ENCODE results near the gene NCOR1.

NCOR1 gene

GRCh38 chr17:16104189-16104588 lies 111.1 kb downstream of the NCOR1 start:
- Histone ChIP-seq H2BK12ac (ENCODE audit: low read length) (no peak overlapping the region), H2BK120ac (ENCODE audit: low read depth, low read length) (no peak overlapping the region), H2AFZ (ENCODE audit: low read length) (no peak overlapping the region), H3K4me3 (ENCODE audit: low read length in 2 of 2) (no peak overlapping the region), H3K4ac (ENCODE audit: low read length) (no peak overlapping the region), H2AK5ac (ENCODE audit: low read depth, low read length) (no peak overlapping the region), H3K9me3 (replicated peaks in 1 of 2; ENCODE audit: control insufficient read depth in 2 of 2, insufficient read depth in 1 of 2, low read depth in 1 of 2, low read length in 2 of 2) (peaks cover 0 to 2% of the 10 kb centered on the region in 2 donors), H2BK15ac (ENCODE audit: low read length) (no peak overlapping the region), H3K9ac (ENCODE audit: low read depth, low read length, poor library complexity) (no peak overlapping the region), H2BK5ac (ENCODE audit: low read length) (no peak overlapping the region), H3K14ac (ENCODE audit: low read length) (no peak overlapping the region), H3K27ac (replicated peaks; ENCODE audit: low read length) (no peak overlapping the region), H3K36me3 (replicated peaks in 1 of 2; ENCODE audit: control insufficient read depth in 2 of 2, insufficient read depth in 2 of 2, low read length in 2 of 2) (peaks cover 10 to 97% of the 10 kb centered on the region in 2 donors), H3K4me2 (ENCODE audit: insufficient read depth, low read length, poor library complexity, severe bottlenecking) (no peak overlapping the region), H3K4me1 (ENCODE audit: control insufficient read depth in 2 of 2, insufficient read depth in 1 of 2, low read depth in 1 of 2, low read length in 2 of 2) (no peaks in the 10 kb centered on the region), H4K8ac (ENCODE audit: low read depth, low read length) (no peak overlapping the region), H3K23ac (ENCODE audit: low read depth, low read length, poor library complexity) (no peak overlapping the region), H3K27me3 (ENCODE audit: control insufficient read depth in 3 of 3, insufficient read depth in 3 of 3, low read depth in 1 of 3, low read length in 3 of 3) (no peaks in the 10 kb centered on the region), H3K18ac (ENCODE audit: low read length) (no peak overlapping the region), H3K79me1 (ENCODE audit: low read depth, low read length) (peaks cover 2% of the 10 kb centered on the region), H4K91ac (ENCODE audit: low read depth, low read length, poor library complexity) (no peak overlapping the region)
- no CpG with 5 or more reads among the region's 4 CpGs for WGBS, 2 donors (ENCODE audit: extremely low coverage in 2 of 2, insufficient read length in 2 of 2, insufficient replicate concordance in 1 of 2)
- no peak for DNase-seq (ENCODE audit: low spot score)

GRCh38 chr17:16101440-16101839 lies 113.9 kb downstream of the NCOR1 start:
- H3K14ac ChIP-seq (ENCODE audit: low read length), result no peak overlapping the region
- H3K4me2 ChIP-seq (ENCODE audit: insufficient read depth, low read length, poor library complexity, severe bottlenecking), result no peak overlapping the region
- H2AFZ ChIP-seq (ENCODE audit: low read length), result no peak overlapping the region
- H3K27me3 ChIP-seq (ENCODE audit: control insufficient read depth in 3 of 3, insufficient read depth in 3 of 3, low read depth in 1 of 3, low read length in 3 of 3), result no peaks in the 10 kb centered on the region
- no peaks in the 10 kb centered on the region for H3K4me1 ChIP-seq (ENCODE audit: control insufficient read depth in 2 of 2, insufficient read depth in 1 of 2, low read depth in 1 of 2, low read length in 2 of 2)
- no peak overlapping the region for H3K4ac ChIP-seq (ENCODE audit: low read length)
- no peak overlapping the region for H3K4me3 ChIP-seq (ENCODE audit: low read length in 2 of 2)
- DNase-seq (ENCODE audit: low spot score), result no peak
- no peak overlapping the region for H2BK15ac ChIP-seq (ENCODE audit: low read length)
- H2BK12ac ChIP-seq (ENCODE audit: low read length), result no peak overlapping the region
- no peak overlapping the region for H2AK5ac ChIP-seq (ENCODE audit: low read depth, low read length)
- H3K27ac ChIP-seq (replicated peaks; ENCODE audit: low read length), result no peak overlapping the region
- no peak overlapping the region for H3K9ac ChIP-seq (ENCODE audit: low read depth, low read length, poor library complexity)
- WGBS, 2 donors (ENCODE audit: extremely low coverage in 2 of 2, insufficient read length in 2 of 2, insufficient replicate concordance in 1 of 2), result no CpG with 5 or more reads among the region's 6 CpGs
- no peak overlapping the region for H3K23ac ChIP-seq (ENCODE audit: low read depth, low read length, poor library complexity)
- H3K79me1 ChIP-seq (ENCODE audit: low read depth, low read length), result peaks cover 2% of the 10 kb centered on the region
- H4K8ac ChIP-seq (ENCODE audit: low read depth, low read length), result no peak overlapping the region
- H3K9me3 ChIP-seq (replicated peaks in 1 of 2; ENCODE audit: control insufficient read depth in 2 of 2, insufficient read depth in 1 of 2, low read depth in 1 of 2, low read length in 2 of 2), result peaks cover 4 to 6% of the 10 kb centered on the region in 2 donors
- no peak overlapping the region for H3K18ac ChIP-seq (ENCODE audit: low read length)
- H3K36me3 ChIP-seq (replicated peaks in 1 of 2; ENCODE audit: control insufficient read depth in 2 of 2, insufficient read depth in 2 of 2, low read length in 2 of 2), result peaks cover 22 to 99% of the 10 kb centered on the region in 2 donors
- no peak overlapping the region for H2BK120ac ChIP-seq (ENCODE audit: low read depth, low read length)
- H4K91ac ChIP-seq (ENCODE audit: low read depth, low read length, poor library complexity), result no peak overlapping the region
- H2BK5ac ChIP-seq (ENCODE audit: low read length), result no peak overlapping the region

- no peak overlapping the region for H2BK5ac ChIP-seq (ENCODE audit: low read length)
- H3K4me1 ChIP-seq (ENCODE audit: control insufficient read depth in 2 of 2, insufficient read depth in 1 of 2, low read depth in 1 of 2, low read length in 2 of 2), result no peaks in the 10 kb centered on the region
- no peak overlapping the region for H3K14ac ChIP-seq (ENCODE audit: low read length)
- WGBS, 2 donors (ENCODE audit: extremely low coverage in 2 of 2, insufficient read length in 2 of 2, insufficient replicate concordance in 1 of 2), result no CpG with 5 or more reads among the region's 8 CpGs
- no peak overlapping the region for H3K4me3 ChIP-seq (ENCODE audit: low read length in 2 of 2)
- no peak overlapping the region for H3K27ac ChIP-seq (replicated peaks; ENCODE audit: low read length)
- no peak overlapping the region for H3K18ac ChIP-seq (ENCODE audit: low read length)
- peaks cover 22 to 99% of the 10 kb centered on the region in 2 donors for H3K36me3 ChIP-seq (replicated peaks in 1 of 2; ENCODE audit: control insufficient read depth in 2 of 2, insufficient read depth in 2 of 2, low read length in 2 of 2)
- peaks cover 5 to 6% of the 10 kb centered on the region in 2 donors for H3K9me3 ChIP-seq (replicated peaks in 1 of 2; ENCODE audit: control insufficient read depth in 2 of 2, insufficient read depth in 1 of 2, low read depth in 1 of 2, low read length in 2 of 2)
- H3K79me1 ChIP-seq (ENCODE audit: low read depth, low read length), result peaks cover 2% of the 10 kb centered on the region
- H2AK5ac ChIP-seq (ENCODE audit: low read depth, low read length), result no peak overlapping the region
- no peak overlapping the region for H2AFZ ChIP-seq (ENCODE audit: low read length)
- H2BK15ac ChIP-seq (ENCODE audit: low read length), result no peak overlapping the region
- H3K4me2 ChIP-seq (ENCODE audit: insufficient read depth, low read length, poor library complexity, severe bottlenecking), result no peak overlapping the region
- H2BK12ac ChIP-seq (ENCODE audit: low read length), result no peak overlapping the region
- no peak overlapping the region for H4K8ac ChIP-seq (ENCODE audit: low read depth, low read length)
- DNase-seq (ENCODE audit: low spot score), result no peak
- H3K4ac ChIP-seq (ENCODE audit: low read length), result no peak overlapping the region
- H3K9ac ChIP-seq (ENCODE audit: low read depth, low read length, poor library complexity), result no peak overlapping the region
- no peak overlapping the region for H4K91ac ChIP-seq (ENCODE audit: low read depth, low read length, poor library complexity)
- H3K27me3 ChIP-seq (ENCODE audit: control insufficient read depth in 3 of 3, insufficient read depth in 3 of 3, low read depth in 1 of 3, low read length in 3 of 3), result no peaks in the 10 kb centered on the region
- H3K23ac ChIP-seq (ENCODE audit: low read depth, low read length, poor library complexity), result no peak overlapping the region
- H2BK120ac ChIP-seq (ENCODE audit: low read depth, low read length), result no peak overlapping the region
Observed at GRCh38 chr17:16100737-16101400, 114.5 kb downstream of the NCOR1 start.

GRCh38 chr17:16091773-16092172 lies 123.6 kb downstream of the NCOR1 start:
- Histone ChIP-seq H3K27ac (replicated peaks; ENCODE audit: low read length) (no peak overlapping the region), H3K36me3 (replicated peaks in 1 of 2; ENCODE audit: control insufficient read depth in 2 of 2, insufficient read depth in 2 of 2, low read length in 2 of 2) (peaks cover 10 to 85% of the 10 kb centered on the region in 2 donors)
- no peak for DNase-seq (ENCODE audit: low spot score)

More at GRCh38 chr17:16091773-16092172, 123.6 kb downstream of the NCOR1 start:
- no peak overlapping the region for H3K14ac ChIP-seq (ENCODE audit: low read length)
- no peak overlapping the region for H4K8ac ChIP-seq (ENCODE audit: low read depth, low read length)
- H3K4ac ChIP-seq (ENCODE audit: low read length), result no peak overlapping the region
- H3K79me1 ChIP-seq (ENCODE audit: low read depth, low read length), result no peaks in the 10 kb centered on the region
- no peak overlapping the region for H2BK5ac ChIP-seq (ENCODE audit: low read length)
- H2AFZ ChIP-seq (ENCODE audit: low read length), result no peak overlapping the region
- H2BK120ac ChIP-seq (ENCODE audit: low read depth, low read length), result no peak overlapping the region
- no peak overlapping the region for H3K4me2 ChIP-seq (ENCODE audit: insufficient read depth, low read length, poor library complexity, severe bottlenecking)
- no CpG with 5 or more reads among the region's 4 CpGs for WGBS, 2 donors (ENCODE audit: extremely low coverage in 2 of 2, insufficient read length in 2 of 2, insufficient replicate concordance in 1 of 2)
- no peak overlapping the region for H3K4me3 ChIP-seq (ENCODE audit: low read length in 2 of 2)
- H3K23ac ChIP-seq (ENCODE audit: low read depth, low read length, poor library complexity), result no peak overlapping the region
- H2AK5ac ChIP-seq (ENCODE audit: low read depth, low read length), result no peak overlapping the region
- H4K91ac ChIP-seq (ENCODE audit: low read depth, low read length, poor library complexity), result no peak overlapping the region
- no peaks in the 10 kb centered on the region for H3K27me3 ChIP-seq (ENCODE audit: control insufficient read depth in 3 of 3, insufficient read depth in 3 of 3, low read depth in 1 of 3, low read length in 3 of 3)
- no peak overlapping the region for H2BK15ac ChIP-seq (ENCODE audit: low read length)
- H3K18ac ChIP-seq (ENCODE audit: low read length), result no peak overlapping the region
- no peaks in the 10 kb centered on the region for H3K4me1 ChIP-seq (ENCODE audit: control insufficient read depth in 2 of 2, insufficient read depth in 1 of 2, low read depth in 1 of 2, low read length in 2 of 2)
- peaks cover 5% of the 10 kb centered on the region in 2 donors for H3K9me3 ChIP-seq (replicated peaks in 1 of 2; ENCODE audit: control insufficient read depth in 2 of 2, insufficient read depth in 1 of 2, low read depth in 1 of 2, low read length in 2 of 2)
- H2BK12ac ChIP-seq (ENCODE audit: low read length), result no peak overlapping the region
- H3K9ac ChIP-seq (ENCODE audit: low read depth, low read length, poor library complexity), result no peak overlapping the region
